Spleen (tissue), 11 donors: Measurements from ENCODE around the gene MAP7D1. TPM values are rescaled to one million over a fixed set of nuclear protein-coding genes. Genes with fewer than 3 reads are reported as not detected.

Source experiments
- DNase-seq: peaks from one replicate; pipeline ENCODE4 v3.0.0-alpha.2; 2020
- H3K27ac ChIP-seq, 8 donors: fragments of 200-600 bp; sonication (generic) in 7 of 8; 1 replicate in 4 of 8; 2 replicates in 4 of 8; pipeline versions ENCODE4 v1.5.0 to v1.8.0; 2016 to 2021; ENCODE audit warnings: inconsistent platforms in 4 of 8, mild to moderate bottlenecking in 4 of 8, moderate library complexity in 1 of 8
- H3K27me3 ChIP-seq, 7 donors: fragments of 200-600 bp; sonication (generic) in 6 of 7; replicated peaks in 1 of 7; 1 replicate in 4 of 7; 2 replicates in 3 of 7; pipeline versions ENCODE4 v1.5.0 to v1.8.0; 2016 to 2021; ENCODE audit warnings: inconsistent platforms in 3 of 7, mild to moderate bottlenecking in 1 of 7
- H3K36me3 ChIP-seq, 6 donors: fragments of 200-600 bp; sonication (generic) in 5 of 6; 1 replicate in 4 of 6; 2 replicates in 2 of 6; pipeline versions ENCODE4 v1.5.0 to v1.8.0; 2016 to 2021; ENCODE audit warnings: inconsistent platforms in 2 of 6
- H3K4me1 ChIP-seq, 6 donors: fragments of 200-600 bp; sonication (generic) in 5 of 6; 1 replicate in 3 of 6; 2 replicates in 3 of 6; pipeline versions ENCODE4 v1.5.0 to v1.8.0; 2016 to 2021; ENCODE audit warnings: inconsistent platforms in 3 of 6
- H3K4me3 ChIP-seq, 8 donors: fragments of 200-600 bp; sonication (generic) in 7 of 8; 1 replicate in 4 of 8; 2 replicates in 4 of 8; pipeline versions ENCODE4 v1.5.0 to v1.8.0; 2016 to 2021; ENCODE audit warnings: inconsistent platforms in 4 of 8, mild to moderate bottlenecking in 4 of 8, moderate library complexity in 2 of 8
- H3K9me3 ChIP-seq, 8 donors: fragments of 200-600 bp; sonication (generic) in 7 of 8; 1 replicate in 4 of 8; 2 replicates in 4 of 8; pipeline versions ENCODE4 v1.5.0 to v1.8.0; 2016 to 2021; ENCODE audit warnings: inconsistent platforms in 4 of 8
- POLR2A ChIP-seq, 3 donors: fragments of 450-650 bp; IDR thresholded peaks; one replicate each; pipeline ENCODE4 v1.5.1; 2017; ENCODE audit warnings: antibody characterized with exemption in 3 of 3, mild to moderate bottlenecking in 1 of 3
- POLR2AphosphoS5 ChIP-seq, 3 donors: sonication (generic); formaldehyde crosslinking; IDR thresholded peaks; one replicate each; pipeline ENCODE4 v1.5.1; 2017; ENCODE audit warnings: antibody characterized with exemption in 3 of 3
- WGBS, 5 donors: extraction: QIAGEN DNeasy Blood & Tissue Kit in 3 of 5; methylation state at CpG; one replicate each; pipeline versions ENCODE4 v1.1.5 to v1.1.7; 2013 to 2018; 5-methylcytosine and 5-hydroxymethylcytosine counted together
- intact Hi-C: fragments of 100-400 bp; cut with DNase I; formaldehyde crosslinking; loops from one replicate; pipeline ENCODE4 v1.15.0; 2023; ENCODE audit warnings: low total_unique reads
- polyA plus RNA-seq, 3 donors: library from polyadenylated mRNA; stranded (reverse); fragments of 200-250 nt; gene quantifications; one replicate each; pipeline ENCODE4 v1.2.1, GENCODE V29; 2013
- total RNA-seq, 7 donors: library from RNA; depleted of rRNA in 3 of 7; stranded (reverse); fragments of >200 nt in 3 of 7; fragmentation: NEBNext Ultra II Directional in 4 of 7; extraction: Animal tissue kit (Norgen Biotek cat#: 25700) in 4 of 7; gene quantifications; one replicate each; pipeline versions ENCODE4 v1.1.0 to v1.2.1, GENCODE V29; 2016 to 2021
- TF ChIP-seq, protein P1 (sequence below), 11 experiments: fragments of 200-600 bp in 7 of 11; fragments of 450-650 bp in 4 of 11; sonication (generic) in 4 of 11; IDR thresholded peaks in 8 of 11; conservative IDR thresholded peaks in 3 of 11; 1 replicate in 7 of 11; 2 replicates in 4 of 11; pipeline versions ENCODE4 v1.4.0 to v1.8.0; 2016 to 2021; ENCODE audit warnings: antibody characterized with exemption in 11 of 11, inconsistent platforms in 4 of 11, mild to moderate bottlenecking in 1 of 11
- donor health status: healthy with polysubstance abuse.
- donor health status: DM: no; HTN: no; CAD: no; lungs with moderate emphysema.
- donor health status: DM: no; HTN: no; CAD: no.
- donor health status: Bipolar disorder and iron deficiency.
- donor health status: healthy.
- donor health status: DM: no; HTN: no; CAD: no.
- donor health status: DM: yes; HTN: yes; CAD: no.

The MAP7D1 gene
- total and polyA plus RNA-seq, 10 donors: 30.4 to 116 (median 88.0) TPM

DNA sequence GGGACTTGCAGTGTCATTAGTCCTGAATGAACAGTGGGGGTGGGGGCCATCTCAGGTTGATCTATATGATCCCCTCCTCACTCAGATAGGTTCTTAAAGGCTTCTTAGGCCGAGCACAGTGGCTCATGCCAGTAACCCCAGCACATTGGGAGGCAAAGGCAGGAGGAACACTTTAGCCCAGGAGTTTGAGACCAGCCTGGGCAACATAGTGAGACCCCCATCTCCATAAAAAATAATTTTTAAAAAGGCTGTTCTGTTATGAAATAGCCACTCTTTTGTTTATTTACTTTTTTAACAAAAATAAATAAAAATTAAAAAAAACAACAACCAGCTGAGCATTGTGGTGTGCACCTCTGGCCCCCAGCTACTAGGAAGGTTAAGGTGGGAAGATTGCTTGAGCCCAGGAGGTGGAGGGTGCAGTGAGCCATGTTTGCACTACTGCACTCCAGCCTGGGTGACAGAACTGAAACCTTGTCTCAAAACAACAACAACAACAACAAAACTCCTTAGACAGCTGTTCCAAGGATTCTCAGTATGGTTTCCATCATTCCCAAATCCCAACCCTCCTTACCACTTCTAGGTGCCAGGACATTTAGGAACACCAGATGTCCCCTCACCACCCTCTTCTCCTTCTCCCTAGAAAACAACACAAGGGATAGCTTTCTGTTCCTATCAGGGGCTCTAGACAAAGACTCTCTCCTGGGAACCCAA lies 4.7 kb upstream of the MAP7D1 start:
- peaks cover 0 to 7% (median 0%) of the 10 kb centered on the region in 6 donors for H3K36me3 ChIP-seq
- intact Hi-C loops: loop anchor here (5.0 to 10.0 kb wide), 3 partner anchors 36 to 134 kb away; partner anchors contain the start of gene THRAP3
- H3K4me1 ChIP-seq: peaks cover 44 to 85% (median 70%) of the 10 kb centered on the region in 6 donors
- peak overlapping the region; percentile 81 to 100 (median 92) for H3K27ac ChIP-seq
- H3K9me3 ChIP-seq: no peaks in the 10 kb centered on the region
- 38 to 50% (median 46%) methylated on average over 1 of the region's 1 CpG for WGBS, 5 donors
- no peak for DNase-seq
- H3K27me3 ChIP-seq: no peaks in the 10 kb centered on the region
- no peak for TF ChIP-seq POLR2AphosphoS5 (IDR thresholded peaks at IDR 0.05)
- TF ChIP-seq, protein P1, sequence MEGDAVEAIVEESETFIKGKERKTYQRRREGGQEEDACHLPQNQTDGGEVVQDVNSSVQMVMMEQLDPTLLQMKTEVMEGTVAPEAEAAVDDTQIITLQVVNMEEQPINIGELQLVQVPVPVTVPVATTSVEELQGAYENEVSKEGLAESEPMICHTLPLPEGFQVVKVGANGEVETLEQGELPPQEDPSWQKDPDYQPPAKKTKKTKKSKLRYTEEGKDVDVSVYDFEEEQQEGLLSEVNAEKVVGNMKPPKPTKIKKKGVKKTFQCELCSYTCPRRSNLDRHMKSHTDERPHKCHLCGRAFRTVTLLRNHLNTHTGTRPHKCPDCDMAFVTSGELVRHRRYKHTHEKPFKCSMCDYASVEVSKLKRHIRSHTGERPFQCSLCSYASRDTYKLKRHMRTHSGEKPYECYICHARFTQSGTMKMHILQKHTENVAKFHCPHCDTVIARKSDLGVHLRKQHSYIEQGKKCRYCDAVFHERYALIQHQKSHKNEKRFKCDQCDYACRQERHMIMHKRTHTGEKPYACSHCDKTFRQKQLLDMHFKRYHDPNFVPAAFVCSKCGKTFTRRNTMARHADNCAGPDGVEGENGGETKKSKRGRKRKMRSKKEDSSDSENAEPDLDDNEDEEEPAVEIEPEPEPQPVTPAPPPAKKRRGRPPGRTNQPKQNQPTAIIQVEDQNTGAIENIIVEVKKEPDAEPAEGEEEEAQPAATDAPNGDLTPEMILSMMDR (IDR thresholded peaks at IDR 0.05 in 8 of 11, conservative IDR thresholded peaks at IDR 0.05 in 3 of 11): no peak
- no peak for TF ChIP-seq POLR2A (IDR thresholded peaks at IDR 0.05)
- peak overlapping the region in 2 of 8 donors; percentile 11 to 85 for H3K4me3 ChIP-seq

DNA sequence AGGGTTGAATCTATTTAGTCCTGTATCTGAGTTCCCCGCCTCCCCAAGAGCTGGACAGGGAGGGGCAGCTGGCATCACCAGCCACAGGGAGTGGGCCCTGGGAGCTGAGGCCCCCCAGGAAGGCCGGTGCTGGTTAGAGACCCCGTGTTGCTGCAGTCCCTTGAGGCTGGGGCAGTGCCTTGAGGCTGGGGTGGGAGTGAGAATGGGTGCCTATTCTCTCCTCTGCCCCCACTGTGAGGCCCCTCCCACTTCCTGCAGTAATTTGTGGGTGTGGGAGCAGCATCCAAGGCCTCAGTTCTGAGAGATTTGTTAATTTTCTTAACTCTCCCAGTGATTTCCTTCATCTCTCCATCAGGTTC lies 4.1 kb upstream of the MAP7D1 start:
- peaks cover 0 to 4% (median 0%) of the 10 kb centered on the region in 6 donors for H3K36me3 ChIP-seq
- WGBS, 5 donors: 13 to 40% (median 35%) methylated on average over 2 to 3 of the region's 3 CpGs
- no peaks in the 10 kb centered on the region for H3K27me3 ChIP-seq
- DNase-seq: peak; percentile 89
- peaks cover 44 to 83% (median 69%) of the 10 kb centered on the region in 6 donors for H3K4me1 ChIP-seq
- H3K9me3 ChIP-seq: no peaks in the 10 kb centered on the region
- intact Hi-C loops: loop anchor here (5.0 to 10.0 kb wide), 3 partner anchors 35 to 133 kb away; partner anchors contain the start of gene THRAP3
- peak overlapping the region; percentile 81 to 100 (median 92) for H3K27ac ChIP-seq
- peak overlapping the region in 1 of 8 donors; percentile 15 for H3K4me3 ChIP-seq
- TF ChIP-seq POLR2AphosphoS5 (IDR thresholded peaks at IDR 0.05) (peak; percentile 30 to 62 (median 46)), POLR2A (IDR thresholded peaks at IDR 0.05) (peak in 1 of 3 donors; percentile 20)
- TF ChIP-seq, protein P1 (IDR thresholded peaks at IDR 0.05 in 8 of 11, conservative IDR thresholded peaks at IDR 0.05 in 3 of 11): no peak

DNA sequence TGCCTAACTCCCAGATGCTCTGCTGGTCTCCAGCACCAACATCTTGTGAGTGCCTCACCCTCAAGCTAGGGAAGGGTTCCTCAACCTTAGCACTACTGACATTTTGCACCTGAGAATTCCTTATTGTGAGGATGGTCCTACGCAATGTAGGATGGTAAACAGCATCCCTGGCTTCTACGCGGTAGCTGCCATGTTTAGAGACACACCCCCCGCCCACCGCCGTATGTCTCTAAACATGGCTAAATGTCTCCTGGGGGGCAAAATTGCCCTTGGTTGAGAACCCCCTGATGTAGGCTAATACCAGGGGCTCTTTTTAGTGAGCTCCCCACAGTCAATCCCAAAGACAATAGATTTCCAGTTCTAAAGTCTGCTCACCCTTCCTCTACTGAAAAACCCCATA lies 2.5 kb upstream of the MAP7D1 start:
- 92 to 98% (median 98%) methylated on average over 6 of the region's 6 CpGs for WGBS, 5 donors
- intact Hi-C loops: loop anchor here (5.0 to 10.0 kb wide), 3 partner anchors 34 to 131 kb away; partner anchors contain the start of gene THRAP3
- TF ChIP-seq, protein P1 (IDR thresholded peaks at IDR 0.05 in 8 of 11, conservative IDR thresholded peaks at IDR 0.05 in 3 of 11): no peak
- TF ChIP-seq POLR2AphosphoS5 (IDR thresholded peaks at IDR 0.05): no peak
- no peak for TF ChIP-seq POLR2A (IDR thresholded peaks at IDR 0.05)
- no peak overlapping the region for H3K4me3 ChIP-seq
- peak overlapping the region in 5 of 8 donors; percentile 90 to 100 (median 92) for H3K27ac ChIP-seq
- no peaks in the 10 kb centered on the region for H3K9me3 ChIP-seq
- H3K27me3 ChIP-seq: no peaks in the 10 kb centered on the region
- peaks cover 48 to 83% (median 69%) of the 10 kb centered on the region in 6 donors for H3K4me1 ChIP-seq
- DNase-seq: no peak
- peaks cover 0 to 5% (median 0%) of the 10 kb centered on the region in 6 donors for H3K36me3 ChIP-seq

DNA sequence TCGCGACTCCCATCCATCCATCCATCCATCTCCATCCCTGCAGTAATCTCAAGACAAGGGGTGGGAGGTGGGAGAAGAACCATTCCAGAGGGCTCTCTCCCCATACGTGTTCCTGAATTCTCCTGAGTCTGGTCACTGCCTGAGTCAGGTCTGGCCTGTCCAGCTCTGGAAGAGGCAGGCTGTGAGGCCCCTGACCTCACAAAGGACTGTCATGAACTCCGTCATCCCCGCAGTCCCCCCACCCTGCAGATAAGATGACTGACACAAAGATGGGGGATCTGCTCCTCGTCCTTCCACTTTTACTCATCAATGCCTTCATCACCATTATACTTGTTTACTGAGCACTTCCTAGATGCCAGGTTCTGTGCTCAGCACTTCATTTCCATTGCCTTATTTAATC lies 1.6 kb upstream of the MAP7D1 start:
- H3K4me1 ChIP-seq: peaks cover 54 to 85% (median 74%) of the 10 kb centered on the region in 6 donors
- WGBS, 5 donors: 92 to 95% (median 93%) methylated on average over 6 of the region's 6 CpGs
- H3K27ac ChIP-seq: peak overlapping the region in 3 of 8 donors; percentile 99 to 100 (median 100)
- no peaks in the 10 kb centered on the region for H3K27me3 ChIP-seq
- no peak overlapping the region for H3K4me3 ChIP-seq
- no peaks in the 10 kb centered on the region for H3K9me3 ChIP-seq
- H3K36me3 ChIP-seq: peaks cover 0 to 9% (median 0%) of the 10 kb centered on the region in 6 donors
- TF ChIP-seq POLR2A (IDR thresholded peaks at IDR 0.05) (no peak), POLR2AphosphoS5 (IDR thresholded peaks at IDR 0.05) (no peak)
- TF ChIP-seq, protein P1 (IDR thresholded peaks at IDR 0.05 in 8 of 11, conservative IDR thresholded peaks at IDR 0.05 in 3 of 11): no peak
- DNase-seq: no peak
- intact Hi-C loops: loop anchor here (5.0 to 10.0 kb wide), 3 partner anchors 33 to 130 kb away; partner anchors contain the start of gene THRAP3
